GM12878 (cell line): ENCODE measurements around the gene TTC39B. TPM values are rescaled to one million over a fixed set of nuclear protein-coding genes. Genes with fewer than 3 reads are reported as not detected.

Source experiments
- ATAC-seq: fragments of 200-7000 bp; cut with Tn5 transposase; 3 replicates; pipeline ENCODE4 v1.9.1; 2020; ENCODE audit warnings: mild to moderate bottlenecking, moderate library complexity
- BruUV-seq: library from RNA; stranded (reverse); fragments of 400-500 nt; replicated peaks from 2 replicates; lab custom pipeline; 2021; lab: Mats Ljungman, UMichigan
- CTCF ChIA-PET: fragments of 300-600 bp; sonication (Branson Sonifier 250); formaldehyde crosslinking; extraction: SDS; loops from one replicate; lab custom pipeline; 2021; ENCODE audit warnings: inconsistent platforms; lab: Yijun Ruan, JAX
- POLR2A ChIA-PET: fragments of 350-600 bp; formaldehyde crosslinking; extraction: SDS; loops from one replicate; lab custom pipeline; 2021; ENCODE audit warnings: inconsistent platforms; lab: Charles Lee
- RAD21 ChIA-PET: fragments of 300-600 bp; sonication (Branson Sonifier 250); formaldehyde crosslinking; loops from one replicate; lab custom pipeline; 2023; ENCODE audit warnings: antibody characterized with exemption; ENCODE audit not compliant: unreplicated experiment; lab: Charles Lee
- SMC1A ChIA-PET: fragments of 300-600 bp; sonication (Branson Sonifier 250); formaldehyde crosslinking; loops from one replicate; lab custom pipeline; 2023; ENCODE audit not compliant: unreplicated experiment, uncharacterized antibody; lab: Charles Lee
- DNase-seq: peaks from one replicate; pipeline ENCODE4 v3.0.0-alpha.2; 2011; ENCODE audit warnings: low read depth, low spot score
- FAIRE-seq: peaks from 3 replicates; lab custom pipeline; 2011; peaks lifted over from hg19 to GRCh38; lab: Jason Lieb, UNC
- H2AFZ ChIP-seq: 2 replicates; pipeline ENCODE4 v1.6.0; 2011; ENCODE audit warnings: low read depth, low read length, control low read depth; ENCODE audit not compliant: control insufficient read depth
- H3K27ac ChIP-seq: 2 replicates; pipeline ENCODE4 v1.5.1; 2011; ENCODE audit warnings: control low read depth; ENCODE audit not compliant: control insufficient read depth, insufficient read depth
- H3K27me3 ChIP-seq, 2 experiments: replicated peaks in 1 of 2; 2 replicates each; pipeline versions ENCODE4 v1.6.0 to v1.6.1; 2011; ENCODE audit warnings: low read length in 1 of 2; ENCODE audit not compliant: control insufficient read depth in 2 of 2, insufficient read depth in 2 of 2
- H3K36me3 ChIP-seq, 2 experiments: 2 replicates each; pipeline ENCODE4 v1.5.1; 2011; ENCODE audit warnings: low read length in 1 of 2; ENCODE audit not compliant: control insufficient read depth in 2 of 2, insufficient read depth in 2 of 2
- H3K4me1 ChIP-seq: 2 replicates; pipeline ENCODE4 v1.6.1; 2011; ENCODE audit warnings: mild to moderate bottlenecking, low read length, moderate library complexity, mixed read lengths; ENCODE audit not compliant: control insufficient read depth, insufficient read depth
- H3K4me2 ChIP-seq: 2 replicates; pipeline ENCODE4 v1.6.0; 2011; ENCODE audit warnings: control low read depth; ENCODE audit not compliant: control insufficient read depth, insufficient read depth
- H3K4me3 ChIP-seq: fragments of 200-600 bp; sonication (generic); 2 replicates; pipeline ENCODE4 v1.5.1; 2016
- H3K79me2 ChIP-seq: 2 replicates; pipeline ENCODE4 v1.6.0; 2011; ENCODE audit warnings: low read length; ENCODE audit not compliant: control insufficient read depth, insufficient read depth
- H3K9ac ChIP-seq: 2 replicates; pipeline ENCODE4 v1.8.0; 2011; ENCODE audit warnings: low read length, control low read depth, mixed read lengths; ENCODE audit not compliant: control insufficient read depth, insufficient read depth
- H3K9me3 ChIP-seq: replicated peaks from 3 replicates; pipeline ENCODE4 v1.5.1; 2011; ENCODE audit warnings: mild to moderate bottlenecking, low read length; ENCODE audit not compliant: control insufficient read depth, insufficient read depth
- H4K20me1 ChIP-seq: 2 replicates; pipeline ENCODE4 v1.6.0; 2011; ENCODE audit not compliant: control insufficient read depth, insufficient read depth
- ATF2 ChIP-seq: IDR thresholded peaks from 2 replicates; pipeline ENCODE4 v1.6.1; 2012; ENCODE audit warnings: low read length, inconsistent platforms
- CBFB ChIP-seq: IDR thresholded peaks from 2 replicates; pipeline ENCODE4 v1.6.1; 2016; ENCODE audit warnings: antibody characterized with exemption, low read depth
- E2F8 ChIP-seq: fragments of 450-650 bp; IDR thresholded peaks from 2 replicates; pipeline ENCODE4 v1.6.1; 2018; ENCODE audit warnings: mild to moderate bottlenecking, low read depth, moderate library complexity; ENCODE audit not compliant: partially characterized antibody
- NR2C2 ChIP-seq: IDR thresholded peaks from 2 replicates; pipeline ENCODE4 v1.6.1; 2011; ENCODE audit warnings: borderline replicate concordance, low read depth; ENCODE audit not compliant: control insufficient read depth, insufficient read length
- RELB ChIP-seq: fragments of 450-650 bp; IDR thresholded peaks from 2 replicates; pipeline ENCODE4 v1.6.1; 2017; ENCODE audit warnings: low read depth, mild to moderate bottlenecking, moderate library complexity
- SREBF2 ChIP-seq: IDR thresholded peaks from 2 replicates; pipeline ENCODE4 v1.6.1; 2012; ENCODE audit warnings: mild to moderate bottlenecking, low read length
- TAF1 ChIP-seq: IDR thresholded peaks from 2 replicates; pipeline ENCODE4 v1.6.1; 2011; ENCODE audit warnings: mild to moderate bottlenecking, low read depth, low read length, borderline replicate concordance
- USF2 ChIP-seq: IDR thresholded peaks from 2 replicates; pipeline ENCODE4 v1.6.1; 2011; ENCODE audit warnings: low read depth, low read length, improper control_type of control experiment, borderline replicate concordance
- ZNF24 ChIP-seq: fragments of 450-650 bp; IDR thresholded peaks from 2 replicates; pipeline ENCODE4 v1.6.1; 2017; ENCODE audit warnings: antibody characterized with exemption, mild to moderate bottlenecking
- WGBS: methylation state at CpG from one replicate; pipeline ENCODE4 v1.1.6; 2016; ENCODE audit warnings: low lambda C conversion rate; ENCODE audit not compliant: insufficient replicate concordance, insufficient coverage; ENCODE audit errors: missing lambda C conversion rate; 5-methylcytosine and 5-hydroxymethylcytosine counted together
- in situ Hi-C: fragments of 300-500 bp; cut with MboI; formaldehyde crosslinking; loops from 9 replicates; pipeline ENCODE4 v1.14.3; 2018; ENCODE audit warnings: mixed read lengths
- intact Hi-C: fragments of 100-400 bp; cut with micrococcal nuclease; formaldehyde crosslinking; loops from one replicate; pipeline ENCODE4 v1.14.2; 2022; ENCODE audit not compliant: unreplicated experiment
- polyA plus RNA-seq, 11 experiments: library from polyadenylated mRNA; depleted of rRNA in 4 of 11; unstranded in 6 of 11; stranded (reverse) in 5 of 11; fragments of >200 nt; fragmentation: Nextera tagmentation in 4 of 11; fragmentation: Illumina TruSeq in 1 of 11; extraction: Ambion mirVana in 4 of 11; extraction: Trizol in 1 of 11; gene quantifications; 1 replicate in 1 of 11; 2 replicates in 10 of 11; pipeline versions ENCODE4 v1.2.1 to v1.2.3, GENCODE V29; 2011 to 2016; ENCODE audit warnings: inconsistent platforms in 2 of 11, missing spikeins in 2 of 11, low read depth in 1 of 11
- total RNA-seq, 4 experiments: library from RNA; depleted of rRNA in 3 of 4; stranded (reverse); fragments of >200 nt in 3 of 4; fragmentation: Illumina TruSeq in 1 of 4; extraction: Trizol in 1 of 4; gene quantifications; 2 replicates each; pipeline versions ENCODE4 v1.2.1 to v1.2.3, GENCODE V29; 2013 to 2021

The TTC39B gene
- total and polyA plus RNA-seq, 10 of the 15 experiments (the other 5 are each of a cell fraction or from before 2014, with no cell fraction given), result 0.68 to 2.5 (median 1.5) TPM

- TF ChIP-seq E2F8 (no peak), ATF2 (no peak), ZNF24 (no peak)
Measured at GRCh38 chr9:15139469-15139868, 167.5 kb downstream of the TTC39B start (continued).

GRCh38 chr9:15138357-15138686, 168.7 kb downstream of the TTC39B start:
- H3K27me3 ChIP-seq, result no peaks in the 10 kb centered on the region
- intact Hi-C loops, result loop anchor here (10.0 kb wide), 2 partner anchors 294 to 674 kb away; no protein-coding TSS in a partner anchor
- BruUV-seq, result no TSS peak
- RAD21 ChIA-PET, result no interaction called here
- 55% methylated on average over 2 of the region's 2 CpGs for WGBS
- CTCF ChIA-PET, result interaction anchor here (1.2 to 1.3 kb wide), 2 partner anchors 9 to 34 kb away, joined by 3 to 10 read pairs; no protein-coding TSS in a partner anchor
- H3K9ac ChIP-seq, result no peak overlapping the region
- no peaks in the 10 kb centered on the region for H3K9me3 ChIP-seq
- H3K79me2 ChIP-seq, result no peaks in the 10 kb centered on the region
- in situ Hi-C loops, result loop anchor here (25.0 kb wide), 1 partner anchor 676 kb away; no protein-coding TSS in a partner anchor
- H4K20me1 ChIP-seq, result no peaks in the 10 kb centered on the region
- DNase-seq, result no peak
- no peak for FAIRE-seq
- no peak overlapping the region for H3K4me2 ChIP-seq
- POLR2A ChIA-PET, result no interaction called here
- TF ChIP-seq USF2 (no peak), CBFB (no peak), RELB (no peak), TAF1 (no peak), NR2C2 (no peak), SREBF2 (no peak)
- no peak for ATAC-seq
- H3K27ac ChIP-seq, result no peak overlapping the region
- no peaks in the 10 kb centered on the region for H3K36me3 ChIP-seq
- SMC1A ChIA-PET, result no interaction called here
- no peaks in the 10 kb centered on the region for H3K4me1 ChIP-seq
- H2AFZ ChIP-seq, result no peak overlapping the region
- no peak overlapping the region for H3K4me3 ChIP-seq
